Measurements from ENCODE around the gene BMPR1B.

The BMPR1B gene

DNA sequence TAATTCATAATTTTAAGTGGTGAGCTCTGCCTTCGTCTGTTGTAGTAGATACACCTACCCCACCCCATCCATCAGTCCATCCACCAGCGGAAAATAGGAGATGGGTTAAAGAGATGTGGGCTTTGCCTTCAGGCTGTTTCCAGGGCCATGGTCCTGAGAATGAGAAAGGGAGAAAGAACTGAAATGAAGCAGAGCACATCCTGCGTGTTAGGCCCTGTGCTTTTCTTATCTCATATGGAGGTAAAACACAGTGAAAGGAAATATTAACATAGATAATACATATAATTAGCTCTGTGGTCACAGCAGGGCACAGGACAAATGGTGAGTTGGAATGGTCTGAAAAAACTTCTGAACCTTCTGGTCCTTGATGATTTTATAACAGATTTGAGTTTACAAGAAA lies 393.5 kb downstream of the BMPR1B start:
- TF ChIP-seq, protein P1, sequence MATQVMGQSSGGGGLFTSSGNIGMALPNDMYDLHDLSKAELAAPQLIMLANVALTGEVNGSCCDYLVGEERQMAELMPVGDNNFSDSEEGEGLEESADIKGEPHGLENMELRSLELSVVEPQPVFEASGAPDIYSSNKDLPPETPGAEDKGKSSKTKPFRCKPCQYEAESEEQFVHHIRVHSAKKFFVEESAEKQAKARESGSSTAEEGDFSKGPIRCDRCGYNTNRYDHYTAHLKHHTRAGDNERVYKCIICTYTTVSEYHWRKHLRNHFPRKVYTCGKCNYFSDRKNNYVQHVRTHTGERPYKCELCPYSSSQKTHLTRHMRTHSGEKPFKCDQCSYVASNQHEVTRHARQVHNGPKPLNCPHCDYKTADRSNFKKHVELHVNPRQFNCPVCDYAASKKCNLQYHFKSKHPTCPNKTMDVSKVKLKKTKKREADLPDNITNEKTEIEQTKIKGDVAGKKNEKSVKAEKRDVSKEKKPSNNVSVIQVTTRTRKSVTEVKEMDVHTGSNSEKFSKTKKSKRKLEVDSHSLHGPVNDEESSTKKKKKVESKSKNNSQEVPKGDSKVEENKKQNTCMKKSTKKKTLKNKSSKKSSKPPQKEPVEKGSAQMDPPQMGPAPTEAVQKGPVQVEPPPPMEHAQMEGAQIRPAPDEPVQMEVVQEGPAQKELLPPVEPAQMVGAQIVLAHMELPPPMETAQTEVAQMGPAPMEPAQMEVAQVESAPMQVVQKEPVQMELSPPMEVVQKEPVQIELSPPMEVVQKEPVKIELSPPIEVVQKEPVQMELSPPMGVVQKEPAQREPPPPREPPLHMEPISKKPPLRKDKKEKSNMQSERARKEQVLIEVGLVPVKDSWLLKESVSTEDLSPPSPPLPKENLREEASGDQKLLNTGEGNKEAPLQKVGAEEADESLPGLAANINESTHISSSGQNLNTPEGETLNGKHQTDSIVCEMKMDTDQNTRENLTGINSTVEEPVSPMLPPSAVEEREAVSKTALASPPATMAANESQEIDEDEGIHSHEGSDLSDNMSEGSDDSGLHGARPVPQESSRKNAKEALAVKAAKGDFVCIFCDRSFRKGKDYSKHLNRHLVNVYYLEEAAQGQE (IDR thresholded peaks at IDR 0.05; ENCODE audit: insufficient read depth in 1 of 2, low read depth in 2 of 2, low read length in 2 of 2): no peak
- TF ChIP-seq SIN3A (IDR thresholded peaks at IDR 0.05; ENCODE audit: borderline replicate concordance, insufficient read depth, low read length): no peak
- TF ChIP-seq TAF1 (IDR thresholded peaks at IDR 0.05; ENCODE audit: borderline replicate concordance, insufficient read depth, low read length): no peak
- TF ChIP-seq POLR2AphosphoS5 (IDR thresholded peaks at IDR 0.05; ENCODE audit: low read depth, low read length): no peak
- no peak for TF ChIP-seq FOXP2 (optimal IDR thresholded peaks at IDR 0.05; ENCODE audit: borderline replicate concordance, extremely low read depth, extremely low read length, insufficient read depth)

DNA sequence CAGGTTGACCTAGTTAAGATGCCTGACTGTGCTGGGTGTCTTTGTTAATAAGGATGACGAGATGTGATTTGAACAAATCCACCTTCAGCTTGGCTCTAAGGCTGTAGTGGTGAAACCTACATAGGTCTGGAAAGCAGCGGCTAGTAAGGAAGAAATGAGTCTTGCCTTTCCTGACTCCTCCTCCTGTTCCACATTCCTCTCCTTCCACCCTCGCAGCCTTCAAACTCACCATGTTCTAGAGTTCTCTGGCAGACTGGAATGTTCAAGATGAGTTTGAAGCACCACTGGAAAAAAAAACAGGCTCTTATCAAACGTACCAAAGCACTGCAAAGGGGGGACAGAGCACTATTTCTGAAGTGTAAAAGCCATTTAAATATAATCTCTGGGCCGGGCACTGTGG lies 395.4 kb downstream of the BMPR1B start:
- no peak for TF ChIP-seq SIN3A (IDR thresholded peaks at IDR 0.05; ENCODE audit: borderline replicate concordance, insufficient read depth, low read length)

DNA sequence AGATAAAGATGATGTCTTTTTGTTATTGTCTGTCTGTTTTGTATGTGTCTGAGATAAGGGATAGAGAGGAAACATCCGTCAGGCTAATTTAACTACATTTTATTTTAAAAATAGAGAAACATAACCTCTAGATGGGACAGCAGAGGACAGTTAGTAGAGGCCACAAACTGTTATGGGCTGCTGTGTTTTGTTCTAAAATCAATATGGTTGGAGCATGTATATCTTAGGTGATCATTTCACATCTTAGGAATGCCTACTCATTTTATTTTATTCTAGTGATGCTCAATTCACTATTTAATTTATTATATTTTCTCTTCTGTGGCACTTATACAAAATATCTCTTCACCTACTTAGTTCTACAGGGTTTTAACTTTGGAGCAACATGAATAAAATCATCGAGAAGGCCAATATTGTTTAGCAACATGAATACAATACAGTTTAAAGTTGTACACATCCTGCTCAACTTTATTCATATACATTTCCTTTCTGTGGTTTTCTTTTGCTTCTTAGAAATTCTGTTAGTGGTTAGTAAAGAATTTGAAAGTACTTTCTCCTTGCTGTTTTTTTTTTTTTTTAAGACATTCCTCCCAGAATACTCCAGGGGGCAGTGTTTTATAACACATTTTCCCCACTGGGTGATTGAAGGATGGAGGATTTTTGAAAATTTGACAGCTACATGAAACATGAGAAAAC lies 398.1 kb downstream of the BMPR1B start:
- TF ChIP-seq, protein P1 (IDR thresholded peaks at IDR 0.05; ENCODE audit: insufficient read depth in 1 of 2, low read depth in 2 of 2, low read length in 2 of 2): no peak
- TF ChIP-seq TAF1 (IDR thresholded peaks at IDR 0.05; ENCODE audit: borderline replicate concordance, insufficient read depth, low read length): no peak
- TF ChIP-seq SIN3A (IDR thresholded peaks at IDR 0.05; ENCODE audit: borderline replicate concordance, insufficient read depth, low read length): no peak
- TF ChIP-seq FOXP2 (optimal IDR thresholded peaks at IDR 0.05; ENCODE audit: borderline replicate concordance, extremely low read depth, extremely low read length, insufficient read depth): no peak
- TF ChIP-seq POLR2AphosphoS5 (IDR thresholded peaks at IDR 0.05; ENCODE audit: low read depth, low read length): no peak

DNA sequence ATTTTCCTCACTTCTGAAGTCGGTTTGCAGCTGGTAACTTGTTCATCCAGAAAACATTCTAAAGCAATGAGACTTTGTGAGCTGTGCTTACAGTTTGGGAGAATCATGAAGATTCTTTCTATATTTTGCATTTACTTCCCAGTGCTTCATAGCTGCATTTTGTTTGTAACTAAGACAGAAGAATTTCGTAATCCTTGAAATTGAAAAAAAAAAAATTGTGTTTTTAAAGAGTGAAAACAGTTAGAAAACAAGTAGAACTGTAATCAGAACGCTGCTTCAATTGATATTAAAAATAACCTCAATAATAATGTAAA lies 398.7 kb downstream of the BMPR1B start:
- TF ChIP-seq, protein P1 (IDR thresholded peaks at IDR 0.05; ENCODE audit: insufficient read depth in 1 of 2, low read depth in 2 of 2, low read length in 2 of 2): no peak
- TF ChIP-seq SIN3A (IDR thresholded peaks at IDR 0.05; ENCODE audit: borderline replicate concordance, insufficient read depth, low read length) (no peak), FOXP2 (optimal IDR thresholded peaks at IDR 0.05; ENCODE audit: borderline replicate concordance, extremely low read depth, extremely low read length, insufficient read depth) (no peak), POLR2AphosphoS5 (IDR thresholded peaks at IDR 0.05; ENCODE audit: low read depth, low read length) (no peak), TAF1 (IDR thresholded peaks at IDR 0.05; ENCODE audit: borderline replicate concordance, insufficient read depth, low read length) (no peak)

DNA sequence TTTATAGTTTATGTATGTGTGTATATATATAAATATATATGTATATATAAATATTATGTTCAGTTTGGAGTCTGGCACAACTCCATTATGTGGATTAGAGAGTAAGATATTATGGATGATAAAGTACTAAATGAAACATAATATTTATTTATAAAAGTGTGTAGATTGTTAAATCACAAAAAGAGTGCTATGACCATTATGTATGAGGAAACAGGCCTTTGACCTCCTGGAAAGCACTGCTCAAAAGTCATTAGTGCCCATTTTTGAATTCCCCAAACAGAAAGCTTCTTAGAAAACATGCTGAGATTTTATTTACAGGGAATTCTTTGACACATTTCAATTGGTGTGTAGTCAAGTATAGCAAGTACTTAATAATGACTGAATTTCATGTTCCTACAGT lies 399.8 kb downstream of the BMPR1B start:
- TF ChIP-seq TAF1 (IDR thresholded peaks at IDR 0.05; ENCODE audit: borderline replicate concordance, insufficient read depth, low read length) (no peak), FOXP2 (optimal IDR thresholded peaks at IDR 0.05; ENCODE audit: borderline replicate concordance, extremely low read depth, extremely low read length, insufficient read depth) (no peak), SIN3A (IDR thresholded peaks at IDR 0.05; ENCODE audit: borderline replicate concordance, insufficient read depth, low read length) (no peak), POLR2AphosphoS5 (IDR thresholded peaks at IDR 0.05; ENCODE audit: low read depth, low read length) (no peak)
- TF ChIP-seq, protein P1 (IDR thresholded peaks at IDR 0.05; ENCODE audit: insufficient read depth in 1 of 2, low read depth in 2 of 2, low read length in 2 of 2): no peak

Measured in PFSK-1 (cell line).